Gastroesophageal sphincter (tissue), 3 donors: ENCODE results near the gene TTC7B.

Experiments
- CTCF ChIP-seq, 4 experiments: fragments of 200-600 bp in 2 of 4; fragments of 450-650 bp in 2 of 4; sonication (generic) in 1 of 4; IDR thresholded peaks; one replicate each; pipeline ENCODE4 v1.5.1; 2017 to 2019; ENCODE audit warnings: antibody characterized with exemption in 4 of 4, mild to moderate bottlenecking in 2 of 4, moderate library complexity in 2 of 4
- EP300 ChIP-seq: sonication (generic); formaldehyde crosslinking; IDR thresholded peaks from one replicate; pipeline ENCODE4 v1.6.1; 2017; ENCODE audit warnings: antibody characterized with exemption, mild to moderate bottlenecking
- POLR2A ChIP-seq, 2 donors: fragments of 450-650 bp; IDR thresholded peaks; one replicate each; pipeline ENCODE4 v1.6.1; 2017; ENCODE audit warnings: antibody characterized with exemption in 2 of 2, mild to moderate bottlenecking in 2 of 2, moderate library complexity in 1 of 2
- POLR2AphosphoS5 ChIP-seq: sonication (generic); formaldehyde crosslinking; IDR thresholded peaks from one replicate; pipeline ENCODE4 v1.6.1; 2017; ENCODE audit warnings: antibody characterized with exemption

- TF ChIP-seq CTCF (IDR thresholded peaks at IDR 0.05): no peak
- TF ChIP-seq POLR2A (IDR thresholded peaks at IDR 0.05): no peak
- TF ChIP-seq POLR2AphosphoS5: no peak
- TF ChIP-seq EP300: no peak
Observed at GRCh38 chr14:90509403-90509802, 306.8 kb downstream of the TTC7B start.
